Right cardiac atrium (tissue), 5 donors: ENCODE measurements around the gene BCAS3. TPM values are rescaled to one million over a fixed set of nuclear protein-coding genes. Genes with fewer than 3 reads are reported as not detected.

ENCODE experiments used
- ATAC-seq, 2 donors: fragments of 200-7000 bp; cut with Tn5 transposase; one replicate each; pipeline versions ENCODE4 v1.8.0 to v1.9.1; 2020; ENCODE audit warnings: moderate library complexity in 2 of 2, mild to moderate bottlenecking in 1 of 2
- DNase-seq, 3 donors: peaks; one replicate each; pipeline ENCODE4 v3.0.0-alpha.2; 2020
- H3K27ac ChIP-seq: one replicate; pipeline ENCODE4 v1.5.1; 2013; ENCODE audit warnings: mild to moderate bottlenecking, low read length, control low read depth, moderate library complexity
- H3K27me3 ChIP-seq: one replicate; pipeline ENCODE4 v1.6.1; 2013; ENCODE audit not compliant: control insufficient read depth, insufficient read depth
- H3K4me1 ChIP-seq: one replicate; pipeline ENCODE4 v1.6.1; 2013; ENCODE audit warnings: low read length; ENCODE audit not compliant: control insufficient read depth, insufficient read depth
- H3K4me3 ChIP-seq: one replicate; pipeline ENCODE4 v1.5.1; 2013; ENCODE audit warnings: low read length, control low read depth
- H3K9me3 ChIP-seq: one replicate; pipeline ENCODE4 v1.6.1; 2013; ENCODE audit warnings: low read length; ENCODE audit not compliant: control insufficient read depth
- WGBS: extraction: QIAGEN DNeasy Blood & Tissue Kit; methylation state at CpG from one replicate; pipeline ENCODE4 v1.1.7; 2013; 5-methylcytosine and 5-hydroxymethylcytosine counted together
- intact Hi-C, 4 donors: fragments of 100-400 bp; cut with DNase I; formaldehyde crosslinking; loops; one replicate each; pipeline versions ENCODE4 v1.11.0 to v1.14.0; 2022 to 2023
- polyA plus RNA-seq: library from polyadenylated mRNA; stranded (reverse); fragments of 200-250 nt; gene quantifications from one replicate; pipeline ENCODE4 v1.2.3, GENCODE V29; 2013
- total RNA-seq, 4 donors: library from RNA; stranded (reverse); fragmentation: NEBNext Ultra II Directional; extraction: Animal tissue kit (Norgen Biotek cat#: 25700); gene quantifications; one replicate each; pipeline ENCODE4 v1.2.1, GENCODE V29; 2021
- donor health status: healthy with polysubstance abuse.
- donor health status: DM: no; HTN: yes; CAD: no.
- donor health status: DM: no; HTN: no; CAD: no.
- donor health status: DM: no; HTN: yes; CAD: no; lungs with severe emphysema.
- donor health status: DM: yes; HTN: yes; CAD: no.

The BCAS3 gene
- total and polyA plus RNA-seq, 5 donors, result 6.6 to 19.6 (median 19.1) TPM

DNA sequence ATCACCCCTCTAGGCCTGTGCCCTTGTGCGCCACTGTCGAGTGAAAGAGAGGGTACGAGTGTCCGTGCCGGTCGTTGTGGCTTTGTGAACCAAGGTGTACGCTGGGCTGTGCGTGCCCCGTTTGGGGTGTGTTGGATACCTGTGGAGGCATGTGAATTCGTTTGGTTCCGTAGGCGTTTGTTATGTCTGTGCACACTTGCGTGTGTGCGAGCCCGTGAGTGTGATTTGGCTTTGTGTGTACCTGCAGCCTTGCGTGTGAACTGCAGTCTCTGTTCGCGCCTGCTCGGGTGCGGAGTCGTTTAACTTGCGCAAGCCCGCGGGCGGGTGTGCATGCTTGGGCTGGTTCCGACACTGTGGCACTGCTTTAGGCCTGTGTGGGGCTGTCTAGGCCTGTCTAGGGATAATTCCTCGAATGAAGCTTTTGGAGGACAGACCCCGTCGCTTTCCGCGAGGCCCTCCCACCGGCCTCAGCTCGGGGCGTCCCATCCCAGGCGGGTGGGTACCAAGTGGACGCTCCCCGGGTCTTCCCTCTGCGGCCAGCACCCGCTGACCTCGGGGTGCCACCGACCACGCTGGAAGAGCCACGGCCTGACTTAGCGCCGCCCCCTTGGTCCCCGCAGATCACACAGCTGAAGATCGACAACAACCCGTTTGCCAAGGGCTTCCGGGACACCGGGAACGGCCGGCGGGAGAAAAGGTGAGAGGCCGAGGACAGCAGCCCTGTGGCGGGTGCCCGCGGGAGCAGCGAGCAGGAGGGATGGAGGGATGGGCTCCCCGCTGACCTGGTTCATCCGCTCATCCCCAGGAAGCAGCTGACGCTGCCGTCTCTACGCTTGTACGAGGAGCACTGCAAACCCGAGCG lies 726.4 kb downstream of the BCAS3 start:
- intact Hi-C loops, result no loop called here
- ATAC-seq (no peak), DNase-seq (peak in 1 of 3 donors; percentile 64)
- no peak overlapping the region for H3K27ac ChIP-seq
- H3K27me3 ChIP-seq, result no peaks in the 10 kb centered on the region
- H3K4me1 ChIP-seq, result no peaks in the 10 kb centered on the region
- 48% methylated on average over 66 of the region's 66 CpGs for WGBS
- H3K4me3 ChIP-seq, result peak overlapping the region; percentile 25
- H3K9me3 ChIP-seq, result no peaks in the 10 kb centered on the region

GRCh38 chr17:61404663-61404912 lies 726.9 kb downstream of the BCAS3 start:
- DNase-seq, result no peak

DNA sequence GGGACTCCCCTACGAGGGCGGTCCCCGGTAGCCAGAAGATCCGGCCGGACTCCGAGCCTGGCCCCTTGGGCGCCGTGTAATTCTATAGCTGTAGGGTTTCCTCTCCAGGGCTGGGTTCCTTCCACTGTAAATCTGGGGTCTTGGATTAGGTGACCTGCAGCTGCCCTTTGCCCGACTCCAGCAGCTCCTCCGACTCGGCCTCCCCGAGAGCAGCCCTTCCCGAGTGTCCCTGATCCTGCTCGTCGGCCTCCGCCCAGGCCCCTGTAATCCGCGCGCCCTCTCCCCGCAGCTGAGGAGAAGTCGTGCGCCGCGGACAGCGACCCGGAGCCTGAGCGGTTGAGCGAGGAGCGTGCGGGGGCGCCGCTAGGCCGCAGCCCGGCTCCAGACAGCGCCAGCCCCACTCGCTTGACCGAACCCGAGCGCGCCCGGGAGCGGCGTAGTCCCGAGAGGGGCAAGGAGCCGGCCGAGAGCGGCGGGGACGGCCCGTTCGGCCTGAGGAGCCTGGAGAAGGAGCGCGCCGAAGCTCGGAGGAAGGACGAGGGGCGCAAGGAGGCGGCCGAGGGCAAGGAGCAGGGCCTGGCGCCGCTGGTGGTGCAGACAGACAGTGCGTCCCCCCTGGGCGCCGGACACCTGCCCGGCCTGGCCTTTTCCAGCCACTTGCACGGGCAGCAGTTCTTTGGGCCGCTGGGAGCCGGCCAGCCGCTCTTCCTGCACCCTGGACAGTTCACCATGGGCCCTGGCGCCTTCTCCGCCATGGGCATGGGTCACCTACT lies 727.4 kb downstream of the BCAS3 start:
- peak in 1 of 3 donors; percentile 64 for DNase-seq
- Histone ChIP-seq H3K27me3 (no peaks in the 10 kb centered on the region), H3K4me1 (no peaks in the 10 kb centered on the region), H3K4me3 (peak overlapping the region; percentile 25), H3K9me3 (no peaks in the 10 kb centered on the region), H3K27ac (no peak overlapping the region)
- 42% methylated on average over 71 of the region's 71 CpGs for WGBS
- intact Hi-C loops, result no loop called here
- ATAC-seq, result no peak

More at GRCh38 chr17:61404663-61404912, 726.9 kb downstream of the BCAS3 start:
- Histone ChIP-seq H3K4me3 (peak overlapping the region; percentile 25), H3K9me3 (no peaks in the 10 kb centered on the region), H3K27me3 (no peaks in the 10 kb centered on the region), H3K4me1 (no peaks in the 10 kb centered on the region), H3K27ac (no peak overlapping the region)
- intact Hi-C loops, result no loop called here
- 30% methylated on average over 27 of the region's 27 CpGs for WGBS
- no peak for ATAC-seq

DNA sequence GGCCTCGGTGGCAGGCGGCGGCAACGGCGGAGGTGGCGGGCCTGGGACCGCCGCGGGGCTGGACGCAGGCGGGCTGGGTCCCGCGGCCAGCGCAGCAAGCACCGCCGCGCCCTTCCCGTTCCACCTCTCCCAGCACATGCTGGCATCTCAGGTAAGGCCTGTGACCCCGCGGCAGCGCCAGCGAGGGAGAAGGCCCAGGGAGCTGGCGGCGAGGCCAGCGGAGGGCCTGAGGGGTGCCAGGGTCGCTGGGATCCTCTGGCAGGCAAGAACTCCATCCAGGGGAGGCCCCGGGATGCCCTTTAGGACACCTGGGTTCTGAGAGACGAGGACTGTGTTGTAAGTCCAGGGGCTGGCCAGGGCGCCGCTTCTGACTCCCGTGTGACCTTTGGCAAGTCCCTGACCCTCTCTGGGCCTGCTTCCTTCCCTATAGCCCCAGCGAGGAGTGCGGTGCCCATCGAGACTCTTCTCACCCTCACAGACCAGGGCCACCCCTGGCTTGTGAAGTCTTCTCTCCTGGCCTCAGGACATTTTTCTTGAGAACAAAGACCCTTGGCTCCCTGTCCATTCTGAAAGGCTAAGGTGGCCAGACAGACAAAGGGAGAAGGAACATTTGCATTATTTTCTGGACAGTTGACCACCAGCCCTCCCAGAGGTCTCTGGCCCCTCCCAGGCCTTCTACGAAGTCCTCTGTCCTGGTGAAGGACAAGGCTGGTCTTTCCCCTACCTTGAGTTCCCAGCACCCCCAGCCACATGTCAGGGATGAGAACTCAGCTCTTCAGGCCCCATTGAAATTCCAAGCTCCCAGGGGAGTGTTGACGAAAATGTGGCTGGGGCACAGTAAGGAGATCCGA lies 728.3 kb downstream of the BCAS3 start:
- Histone ChIP-seq H3K4me1 (no peaks in the 10 kb centered on the region), H3K27me3 (no peaks in the 10 kb centered on the region)
- 67% methylated on average over 37 of the region's 37 CpGs for WGBS

DNA sequence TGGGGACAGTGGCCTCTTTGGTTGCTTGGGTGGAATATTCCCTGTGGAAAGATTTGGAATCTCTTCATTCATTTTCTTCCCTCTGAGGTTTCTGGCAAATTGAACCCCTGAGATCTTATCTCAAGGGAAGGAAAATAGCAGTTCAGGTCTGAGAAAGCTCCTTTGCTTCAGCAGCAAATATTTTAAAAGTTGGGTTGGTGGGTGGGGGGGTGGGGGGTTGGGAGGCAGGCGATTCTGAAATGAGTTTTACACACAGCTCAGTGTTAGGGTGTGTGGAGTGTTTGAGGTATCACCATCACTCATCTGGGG lies 728.8 kb downstream of the BCAS3 start:
- Histone ChIP-seq H3K27ac (no peak overlapping the region), H3K4me3 (no peak overlapping the region), H3K4me1 (no peaks in the 10 kb centered on the region), H3K9me3 (no peaks in the 10 kb centered on the region), H3K27me3 (no peaks in the 10 kb centered on the region)
- 61% methylated on average over 1 of the region's 1 CpG for WGBS
- intact Hi-C loops, result no loop called here
- no peak for ATAC-seq
- DNase-seq, result no peak

More for the DNA sequence above, 728.3 kb downstream of the BCAS3 start:
- ATAC-seq (no peak), DNase-seq (peak in 1 of 3 donors; percentile 51)
- Histone ChIP-seq H3K27ac (no peak overlapping the region), H3K4me3 (no peak overlapping the region), H3K9me3 (no peaks in the 10 kb centered on the region)
- intact Hi-C loops, result no loop called here

DNA sequence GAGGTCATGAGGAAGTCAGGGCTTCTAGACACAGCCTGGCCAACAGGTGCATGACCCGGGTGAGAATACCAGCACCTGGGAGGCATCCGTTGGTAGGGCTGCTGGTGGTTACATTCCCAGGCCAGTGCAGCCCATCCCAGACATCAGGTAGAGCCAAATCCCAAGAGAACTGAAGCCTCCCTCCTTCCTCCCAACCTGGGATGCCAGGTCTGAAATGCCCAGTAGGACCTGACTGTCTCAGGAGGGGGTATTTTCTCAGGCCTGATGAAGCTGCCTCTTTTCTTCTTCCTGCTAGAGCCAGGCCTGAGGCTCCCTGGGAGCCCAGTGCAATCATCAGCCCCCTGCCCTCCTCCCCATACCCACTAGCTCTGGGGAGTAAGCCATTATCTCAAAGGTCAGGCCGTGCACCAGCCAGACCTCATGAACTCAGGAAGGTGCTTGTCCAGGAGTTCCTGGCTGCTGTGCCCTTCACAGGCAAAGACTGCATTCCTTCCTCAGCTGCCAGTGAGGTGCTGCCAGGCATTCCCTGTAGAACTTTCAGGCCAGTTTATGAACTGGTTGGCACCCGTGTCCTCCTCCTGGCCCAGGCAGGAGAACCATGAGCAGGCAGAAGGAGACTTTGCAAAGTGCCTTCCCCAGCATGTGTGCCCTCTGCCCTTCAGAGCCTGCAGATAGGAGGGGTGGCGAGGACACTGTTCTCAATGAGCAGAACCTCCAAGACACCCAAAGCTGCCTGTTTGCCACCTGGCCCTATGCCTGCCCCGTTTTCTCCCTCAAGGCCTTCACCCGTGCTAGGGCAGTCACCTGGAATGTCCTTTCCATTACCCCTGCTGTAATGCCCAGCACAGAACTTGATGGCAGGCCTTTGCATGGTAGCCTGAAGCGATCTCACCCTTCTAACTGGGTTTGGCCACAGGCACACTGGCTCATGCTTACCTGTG lies 729.6 kb downstream of the BCAS3 start:
- peak in 1 of 3 donors; percentile 33 for DNase-seq
- H3K27me3 ChIP-seq, result no peaks in the 10 kb centered on the region
- no peaks in the 10 kb centered on the region for H3K4me1 ChIP-seq
- no peaks in the 10 kb centered on the region for H3K9me3 ChIP-seq
- intact Hi-C loops, result no loop called here
- H3K4me3 ChIP-seq, result no peak overlapping the region
- ATAC-seq, result no peak
- WGBS, result 61% methylated on average over 8 of the region's 8 CpGs
- H3K27ac ChIP-seq, result no peak overlapping the region

- WGBS, result 65% methylated on average over 41 of the region's 41 CpGs
- H3K4me3 ChIP-seq, result no peak overlapping the region
- H3K9me3 ChIP-seq, result no peaks in the 10 kb centered on the region
- no peak overlapping the region for H3K27ac ChIP-seq
- H3K27me3 ChIP-seq, result no peaks in the 10 kb centered on the region
- ATAC-seq (no peak), DNase-seq (peak in 2 of 3 donors; percentile 59 to 60)
- no peaks in the 10 kb centered on the region for H3K4me1 ChIP-seq
- intact Hi-C loops, result no loop called here
Measured at GRCh38 chr17:61408151-61409041, 730.7 kb downstream of the BCAS3 start.

DNA sequence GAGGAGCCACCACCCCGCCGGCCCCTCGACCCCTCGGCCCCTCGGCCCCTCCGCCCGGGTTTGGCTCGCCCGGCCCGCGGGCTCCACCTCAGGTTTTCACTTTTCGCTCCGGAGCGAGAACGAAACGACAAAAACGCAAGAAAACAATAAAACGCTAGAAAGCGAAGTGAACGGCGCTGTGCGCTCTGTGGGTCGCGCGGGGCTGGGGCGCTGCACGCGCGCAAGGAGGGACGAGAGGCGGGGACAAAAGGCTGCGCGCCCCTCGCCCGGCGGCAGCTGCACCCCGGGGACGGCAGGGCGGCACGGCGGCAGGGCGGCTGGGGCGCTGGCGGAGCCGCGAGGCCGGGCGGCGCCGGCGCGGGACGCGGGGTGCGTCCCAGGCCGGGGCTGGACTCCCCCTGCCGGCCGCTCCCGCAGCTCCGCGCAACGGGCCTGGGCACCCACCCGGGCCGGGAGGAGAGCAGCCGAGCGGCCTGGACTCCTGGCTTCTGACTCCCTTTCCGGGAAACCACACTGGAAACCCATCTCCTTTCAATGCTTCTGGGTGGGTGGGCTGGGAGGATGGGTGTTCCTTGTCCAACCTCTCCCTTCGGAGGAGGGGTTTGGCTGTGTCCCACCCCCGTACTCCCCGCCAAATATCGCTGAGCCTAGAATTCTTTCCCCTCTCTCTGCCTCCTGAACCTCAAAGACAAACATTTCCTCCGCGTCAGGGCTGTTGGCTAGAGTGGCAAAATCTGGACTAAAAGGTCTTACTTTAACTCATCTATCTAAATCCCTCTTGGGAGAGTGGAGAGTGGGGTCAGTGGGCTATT lies 731.9 kb downstream of the BCAS3 start:
- intact Hi-C loops, result loop anchor here in 3 of 4 donors (5.0 to 10.0 kb wide), 5 partner anchors 145 to 658 kb away; partner anchors contain the start of gene MED13 (in 2 of the 3)
- WGBS, result 3% methylated on average over 73 of the region's 73 CpGs
- no peaks in the 10 kb centered on the region for H3K9me3 ChIP-seq
- peak; percentile 35 to 37 for ATAC-seq
- no peaks in the 10 kb centered on the region for H3K4me1 ChIP-seq
- no peaks in the 10 kb centered on the region for H3K27me3 ChIP-seq
- H3K4me3 ChIP-seq, result peak overlapping the region; percentile 65
- H3K27ac ChIP-seq, result no peak overlapping the region
- DNase-seq, result peak; percentile 68 to 88 (median 87)
